HG02571 (cell line): ENCODE results near the gene SCNN1A.
"Not testable (repeated sequence)": the region's sequence is repeated elsewhere in the genome, so short reads cannot be mapped to it uniquely, and the experiment has no call there.

Experiments
- ATAC-seq: cut with Tn5 transposase; IDR thresholded peaks from one replicate; pipeline ENCODE4 v1.9.1; 2021; ENCODE audit warnings: mild to moderate bottlenecking, moderate library complexity; ENCODE audit not compliant: unreplicated experiment

Gene SCNN1A

DNA sequence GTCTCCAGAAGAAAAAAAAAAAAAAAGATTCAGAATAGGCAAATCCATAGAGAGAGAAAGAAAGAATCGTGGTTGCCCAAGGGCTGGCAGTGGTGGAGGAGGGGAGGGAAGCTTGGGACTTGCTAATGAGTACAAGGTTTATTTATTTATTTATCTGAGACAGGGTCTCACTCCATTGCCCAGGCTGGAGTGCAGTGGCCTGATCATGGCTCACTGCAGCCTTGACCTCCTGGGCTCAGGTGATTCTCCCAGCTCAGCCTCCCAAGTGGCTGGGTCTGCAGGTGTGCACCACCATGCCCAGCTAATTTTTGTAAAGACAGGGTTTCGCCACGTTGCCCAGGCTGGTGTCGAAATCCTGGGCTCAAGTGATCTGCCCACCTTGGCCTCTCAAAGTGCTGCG, 23.7 kb downstream of the SCNN1A start:
- ATAC-seq, result no peak

DNA sequence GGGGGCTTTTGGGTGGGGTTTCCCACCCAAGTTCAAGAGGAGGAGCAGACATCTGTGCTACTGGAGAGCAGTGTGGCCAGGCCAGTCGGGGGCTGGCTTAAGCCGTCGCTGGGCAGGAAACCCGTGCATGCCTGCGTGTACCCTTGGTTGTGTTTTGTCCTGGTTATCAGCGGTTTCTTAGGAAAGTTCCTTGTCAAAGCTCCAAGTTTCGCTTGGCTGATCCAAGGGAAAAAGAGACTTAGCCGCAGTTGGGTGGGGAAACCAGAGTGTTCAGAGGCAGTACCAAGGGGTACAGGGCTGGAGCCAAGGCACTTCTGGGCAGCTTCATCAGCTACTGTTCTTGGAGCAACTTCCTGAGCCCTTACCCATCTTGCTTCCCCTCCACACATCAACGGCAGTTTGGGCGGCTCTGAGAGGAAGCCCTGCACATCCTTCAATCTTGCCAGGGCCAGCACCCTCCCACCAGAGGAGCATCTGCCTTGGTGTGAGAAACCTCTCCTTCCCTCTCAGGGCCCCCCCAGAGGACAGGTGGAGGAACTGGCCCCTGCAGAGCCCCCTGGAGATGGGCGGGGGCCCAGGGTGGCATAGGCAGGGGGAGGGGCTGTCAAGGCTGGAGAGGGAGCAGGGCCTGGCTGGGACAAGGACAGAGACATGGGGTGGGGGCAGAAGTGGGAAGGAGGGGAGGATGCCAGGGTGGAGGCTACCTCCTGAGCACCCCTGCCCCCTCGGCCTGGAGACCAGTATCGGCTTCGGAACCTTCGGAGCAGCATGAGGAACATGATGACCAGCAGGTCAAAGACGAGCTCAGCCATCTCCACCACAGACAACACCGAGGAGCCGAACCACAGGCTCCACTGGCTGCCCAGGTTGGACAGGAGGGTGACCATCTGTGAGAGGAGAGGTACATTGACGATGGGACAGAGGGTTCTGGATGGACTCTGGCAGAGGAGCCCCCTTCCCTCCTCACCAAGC, 27.7 kb downstream of the SCNN1A start:
- ATAC-seq, result no peak

DNA sequence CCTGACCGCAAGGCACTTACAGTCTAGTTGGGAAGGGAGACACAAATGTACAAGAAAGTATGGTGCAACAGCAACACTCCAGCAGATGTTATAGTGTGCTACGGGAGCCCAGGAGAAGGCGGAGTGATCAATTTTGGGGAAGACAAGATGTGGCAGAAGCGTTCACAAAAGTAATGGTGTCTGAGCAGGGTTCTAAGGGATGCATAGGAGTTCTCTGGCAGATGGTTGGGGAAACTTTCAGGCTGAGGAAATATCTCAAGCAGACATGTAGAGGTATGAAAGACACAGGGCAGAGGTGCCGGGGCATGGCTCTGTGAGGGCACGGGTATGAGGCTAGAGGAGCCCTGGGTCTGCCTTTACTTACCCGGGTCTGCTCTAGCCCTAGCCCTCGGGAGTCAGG, 28.4 kb downstream of the SCNN1A start:
- no peak for ATAC-seq

DNA sequence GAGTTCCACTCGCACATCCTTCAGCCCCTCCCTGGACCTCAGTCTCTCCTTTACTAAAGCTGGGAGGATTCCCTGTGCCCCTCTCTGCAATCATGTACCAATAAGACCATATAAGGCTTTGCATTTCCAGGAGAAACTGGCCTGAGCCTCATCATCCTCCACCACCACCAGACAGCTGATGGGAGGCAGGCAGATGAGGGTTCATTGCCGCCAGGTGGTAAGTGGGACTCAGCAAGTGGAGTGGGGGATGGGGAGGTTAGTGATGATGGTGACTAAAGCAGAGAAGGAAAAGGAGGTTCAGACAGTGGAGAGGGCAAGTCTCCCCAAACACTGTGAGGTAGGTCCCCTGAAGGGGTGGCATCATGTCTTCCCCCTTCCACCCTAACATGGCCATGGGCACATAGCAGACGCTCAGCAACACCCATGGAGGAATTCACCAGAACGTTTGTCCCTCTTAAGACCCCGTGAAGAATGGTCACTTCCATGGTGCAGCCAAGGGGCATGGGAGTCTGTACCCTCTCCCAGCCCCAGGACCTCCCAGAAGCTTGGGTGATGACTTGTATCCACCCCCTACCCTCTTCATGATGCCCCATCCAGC, 29.0 kb downstream of the SCNN1A start:
- ATAC-seq, result no peak

DNA sequence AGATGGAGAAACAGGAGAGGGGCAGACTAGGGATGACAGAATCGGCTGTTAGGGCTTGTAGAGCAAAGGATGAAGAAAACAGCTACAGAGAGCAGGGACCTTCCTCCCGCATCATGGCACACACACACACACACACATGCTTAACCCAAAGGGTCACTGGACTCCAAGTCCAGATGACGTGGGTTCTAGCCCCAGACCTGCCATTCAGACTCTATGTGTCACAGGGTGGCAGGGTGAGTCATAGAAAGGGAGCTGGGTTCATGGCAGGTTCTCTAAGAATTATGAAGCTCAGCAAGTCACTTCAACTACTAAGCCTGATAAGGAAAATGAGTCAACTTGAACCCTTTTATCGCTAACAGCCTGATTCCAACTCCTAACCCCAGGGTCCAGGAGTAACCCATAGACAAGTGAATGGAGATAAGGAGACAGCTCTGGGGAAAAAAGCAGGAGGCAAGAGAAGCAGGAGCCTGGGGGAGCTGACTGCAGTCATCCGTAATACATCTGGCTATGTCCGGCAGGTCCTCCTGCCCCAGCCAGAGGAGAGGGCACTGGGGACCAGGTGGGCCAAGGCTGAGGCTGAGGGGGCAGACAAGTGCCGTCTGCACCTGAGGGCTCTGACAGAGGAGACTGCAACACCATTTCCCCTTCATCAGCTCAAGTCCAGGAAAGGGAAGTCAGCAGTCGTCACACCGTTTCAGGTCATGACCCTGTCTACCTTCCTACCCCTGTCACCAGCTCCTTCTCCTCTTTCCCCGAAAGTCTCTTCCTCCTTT, 29.9 kb downstream of the SCNN1A start:
- ATAC-seq, result no peak

DNA sequence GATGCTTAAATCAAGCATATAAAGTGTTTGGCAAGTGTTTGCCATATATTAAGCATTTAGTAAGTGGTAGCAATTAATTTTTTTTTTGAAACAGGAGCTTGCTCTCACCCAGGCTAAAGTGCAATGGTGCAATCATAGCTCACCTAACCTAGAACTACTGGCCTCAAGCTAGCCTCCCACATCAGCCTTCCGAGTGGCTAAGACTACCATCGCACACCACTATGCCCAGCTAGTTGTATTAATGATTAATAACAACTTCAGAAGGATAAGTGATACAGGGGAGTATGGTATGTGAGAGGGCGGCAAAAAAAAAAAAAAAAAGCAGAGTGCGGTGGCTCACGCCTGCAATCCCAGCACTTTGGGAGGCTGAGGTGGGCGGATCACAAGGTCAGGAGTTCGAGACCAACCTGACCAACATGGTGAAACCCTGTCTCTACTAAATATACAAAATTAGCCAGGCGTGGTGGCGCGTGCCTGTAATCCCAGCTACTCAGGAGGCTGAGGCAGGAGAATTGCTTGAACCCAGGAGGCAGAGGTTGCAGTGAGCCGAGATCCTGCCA, 31.2 kb downstream of the SCNN1A start:
- not testable (repeated sequence) for ATAC-seq

DNA sequence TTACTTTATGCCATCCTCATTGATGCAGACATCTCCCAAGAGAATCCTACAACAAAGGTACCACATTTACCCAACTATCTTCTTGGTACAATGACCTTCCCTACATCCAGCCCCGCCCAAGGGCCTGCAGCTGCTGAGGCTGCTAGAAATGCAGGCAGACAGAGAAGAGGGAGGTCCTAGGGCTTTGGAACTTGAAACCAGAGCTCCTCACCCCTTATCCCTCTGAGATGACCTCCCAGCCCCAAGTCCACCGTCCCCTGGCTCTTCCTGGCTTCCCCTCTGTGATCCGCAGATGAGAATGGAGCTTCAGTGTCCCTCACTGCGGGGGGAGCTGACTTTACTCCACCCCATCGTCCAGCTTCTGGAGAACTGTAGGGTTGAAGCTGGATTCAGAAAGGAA, 31.8 kb downstream of the SCNN1A start:
- no peak for ATAC-seq

DNA sequence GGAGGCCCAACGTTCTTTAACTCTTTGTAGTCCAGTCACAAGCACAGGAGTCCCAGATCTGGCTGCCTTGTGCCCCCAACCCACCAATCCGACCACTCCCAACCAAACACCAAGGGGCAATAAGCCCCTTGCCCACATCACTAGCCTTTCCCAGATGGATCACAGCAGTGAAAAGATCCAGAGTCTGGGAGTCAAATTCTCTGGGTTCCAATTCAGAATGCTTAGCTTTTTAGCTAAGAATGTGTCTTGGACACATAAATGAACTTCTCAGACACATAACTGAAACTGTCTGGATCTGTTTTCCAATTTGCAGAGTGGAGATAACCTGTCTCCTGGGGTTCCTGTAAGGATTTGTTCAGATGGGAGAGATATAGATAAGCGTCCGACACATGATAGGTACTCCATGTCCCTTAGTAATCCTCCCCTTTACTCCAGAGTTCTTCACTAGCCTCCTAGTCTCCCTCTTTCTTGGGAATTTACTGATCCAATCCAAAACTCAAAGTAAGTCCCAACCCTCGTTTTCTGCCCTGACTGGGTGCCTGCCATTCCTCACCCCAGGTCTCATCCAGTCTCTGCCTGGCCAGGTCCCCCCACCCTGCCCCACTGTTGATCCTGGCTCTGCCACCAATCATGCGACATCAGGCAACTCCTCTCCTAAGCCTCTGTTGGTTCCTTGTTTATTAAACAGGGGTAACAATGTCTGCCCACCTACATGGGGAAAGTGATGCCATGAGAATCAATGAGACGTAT, 33.0 kb downstream of the SCNN1A start:
- no peak for ATAC-seq

DNA sequence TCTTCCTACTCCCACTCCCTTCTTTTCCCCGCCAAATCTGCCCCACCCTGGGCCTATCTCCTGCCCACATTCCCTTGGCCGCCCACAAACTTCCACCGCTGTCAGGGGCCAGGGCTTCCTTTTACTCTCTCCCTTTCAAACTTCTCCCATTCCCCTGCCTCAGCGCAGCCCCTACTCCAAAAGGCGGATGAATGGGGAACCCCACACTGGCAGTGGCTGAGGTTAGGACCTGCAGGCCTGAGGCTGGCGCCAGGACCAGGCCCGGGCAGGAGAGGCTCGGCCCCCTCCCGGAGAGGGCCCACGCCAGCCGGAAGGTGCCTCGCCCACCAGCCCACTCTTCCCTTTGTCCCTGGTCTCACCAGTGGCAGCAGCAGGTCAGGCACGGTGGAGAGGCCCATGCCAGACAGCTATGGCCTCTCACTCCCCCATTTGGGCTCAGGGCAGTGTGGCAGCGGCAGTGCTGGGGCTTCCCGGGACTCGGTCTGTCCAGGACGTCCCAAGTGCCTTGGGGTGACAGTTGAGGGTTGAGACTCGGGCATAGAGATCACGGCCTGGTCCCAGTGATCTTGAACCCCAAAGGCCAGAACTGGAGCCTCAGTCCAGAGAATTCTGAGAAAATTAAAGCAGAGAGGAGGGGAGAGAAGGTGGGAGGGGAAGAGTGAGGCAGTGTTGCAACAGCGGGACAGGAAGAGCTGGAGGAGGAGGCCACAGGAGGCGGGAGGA, 33.8 kb downstream of the SCNN1A start, which contains the start of gene TNFRSF1A:
TNFRSF1A (minus strand) TSS at position 660 of the 723 bp plus-strand sequence; CDS start at position 398, 262 bp downstream.
- ATAC-seq, result no peak

DNA sequence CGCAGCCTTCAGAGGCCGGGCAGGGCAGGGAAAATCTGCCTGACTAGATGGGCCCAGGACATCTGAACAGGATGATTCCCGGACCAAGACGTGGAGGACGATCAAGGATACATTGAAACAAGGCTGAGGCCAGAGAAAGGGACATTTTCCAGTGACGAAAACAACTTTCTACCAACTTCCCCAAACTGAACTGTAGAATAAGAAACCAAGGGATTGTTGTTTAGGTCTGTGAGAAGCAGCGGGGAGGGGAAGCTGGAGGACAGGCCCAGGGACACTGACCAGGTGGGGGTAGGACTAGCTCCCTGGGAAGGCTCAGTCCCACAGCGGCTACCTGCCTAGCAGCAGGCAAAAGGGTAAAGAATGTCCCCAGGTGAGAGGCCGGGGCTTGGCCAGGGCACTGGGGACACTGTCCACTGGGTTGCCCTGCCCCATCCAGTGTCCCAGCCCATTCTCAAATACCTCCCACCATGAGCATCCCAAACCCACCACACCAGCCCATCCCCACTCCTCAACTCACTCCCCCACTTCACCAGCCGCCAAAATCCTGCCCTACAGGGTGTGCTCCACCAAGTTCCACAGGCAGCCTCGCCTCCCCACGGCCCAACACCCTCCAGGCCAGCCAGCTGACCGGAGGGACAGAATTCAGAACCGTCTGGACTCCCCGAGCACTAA, 34.5 kb downstream of the SCNN1A start:
- ATAC-seq, result no peak

DNA sequence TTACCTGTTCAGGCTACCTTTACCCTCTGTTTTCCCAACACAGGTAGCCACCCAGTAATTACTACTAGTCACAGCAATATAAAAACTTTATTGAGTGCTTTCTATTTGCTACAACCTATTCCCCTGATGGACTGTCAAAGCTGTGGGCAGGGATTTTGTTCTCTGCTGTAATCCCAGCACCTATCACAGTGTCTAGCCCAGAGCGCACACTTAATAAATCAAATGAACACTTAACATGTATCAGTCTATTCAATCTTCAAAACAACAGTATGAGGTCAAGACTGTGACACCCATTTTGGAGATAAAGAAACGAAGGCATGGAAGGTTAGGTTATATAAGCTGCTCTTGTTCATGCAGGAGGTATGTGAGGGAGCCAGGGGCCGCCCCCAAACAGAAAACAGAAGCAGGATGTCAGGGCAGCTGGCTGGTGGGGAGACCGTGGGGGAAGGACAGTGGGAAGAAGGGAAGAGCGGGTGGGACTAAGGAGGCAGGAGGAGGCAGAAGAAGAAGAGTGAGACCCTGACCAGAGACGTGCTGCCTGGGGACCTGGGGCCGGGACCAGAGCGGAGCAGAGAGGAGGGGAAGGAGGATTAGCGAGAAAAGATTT, 35.2 kb downstream of the SCNN1A start:
- no peak for ATAC-seq

DNA sequence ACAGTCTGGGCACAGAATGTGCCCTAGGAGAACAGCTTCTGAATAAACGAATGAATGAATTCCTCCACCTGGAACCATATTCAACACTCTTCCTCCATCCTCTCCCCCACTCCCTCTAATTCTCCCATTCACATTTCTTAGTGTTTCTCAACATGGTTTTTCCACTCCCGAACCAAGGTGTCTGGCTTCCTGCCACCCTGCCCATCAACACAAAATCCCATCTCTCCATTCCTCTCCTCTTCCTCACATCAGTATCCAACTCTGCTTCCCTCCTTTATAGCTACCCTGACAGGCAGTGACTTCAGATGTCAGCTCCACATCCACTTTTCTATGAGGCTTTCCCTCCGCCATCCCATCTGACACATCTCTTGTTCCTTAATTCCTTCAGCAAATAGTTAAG, 36.4 kb downstream of the SCNN1A start:
- no peak for ATAC-seq

DNA sequence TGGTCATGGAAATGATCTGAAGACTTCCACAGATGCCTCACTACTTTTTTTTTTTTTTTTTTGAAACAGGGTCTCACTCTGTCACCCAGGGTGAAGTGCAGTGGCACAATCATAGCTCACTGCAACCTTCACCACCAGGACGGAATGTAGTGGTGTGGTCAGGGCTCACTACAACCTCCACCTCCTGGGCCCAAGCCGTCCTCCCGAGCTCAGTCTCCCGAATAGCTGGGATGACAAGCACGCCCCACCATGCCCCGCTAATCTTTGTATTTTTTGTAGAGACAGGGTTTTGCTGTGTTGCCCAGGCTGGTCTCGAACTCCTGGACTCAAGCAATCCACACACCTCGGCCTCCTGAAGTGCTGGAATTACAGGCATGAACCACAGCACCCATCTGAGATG, 36.8 kb downstream of the SCNN1A start:
- ATAC-seq, result not testable (repeated sequence)

DNA sequence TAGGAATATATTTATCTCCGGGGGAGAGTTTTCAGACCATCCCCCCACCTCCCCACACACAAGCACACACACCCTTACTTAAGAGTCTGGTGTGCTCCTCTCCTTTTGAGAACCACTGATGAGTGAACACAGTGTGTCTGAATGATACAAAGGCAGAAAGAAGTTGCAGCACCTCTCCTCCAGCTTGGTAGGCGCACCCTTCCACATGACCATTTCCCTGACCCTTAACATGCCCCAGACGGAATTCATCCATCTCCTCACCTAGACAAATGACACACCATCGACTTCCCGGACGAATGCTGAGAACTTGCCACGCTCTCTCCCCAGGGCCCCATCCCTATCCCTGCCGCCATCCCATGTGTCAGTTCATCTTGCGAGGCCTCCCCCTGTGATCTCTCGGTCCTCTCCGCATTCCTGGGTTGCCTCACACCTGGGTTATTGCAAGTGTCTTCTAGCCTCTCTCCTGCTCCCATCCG, 37.4 kb downstream of the SCNN1A start:
- ATAC-seq, result no peak

DNA sequence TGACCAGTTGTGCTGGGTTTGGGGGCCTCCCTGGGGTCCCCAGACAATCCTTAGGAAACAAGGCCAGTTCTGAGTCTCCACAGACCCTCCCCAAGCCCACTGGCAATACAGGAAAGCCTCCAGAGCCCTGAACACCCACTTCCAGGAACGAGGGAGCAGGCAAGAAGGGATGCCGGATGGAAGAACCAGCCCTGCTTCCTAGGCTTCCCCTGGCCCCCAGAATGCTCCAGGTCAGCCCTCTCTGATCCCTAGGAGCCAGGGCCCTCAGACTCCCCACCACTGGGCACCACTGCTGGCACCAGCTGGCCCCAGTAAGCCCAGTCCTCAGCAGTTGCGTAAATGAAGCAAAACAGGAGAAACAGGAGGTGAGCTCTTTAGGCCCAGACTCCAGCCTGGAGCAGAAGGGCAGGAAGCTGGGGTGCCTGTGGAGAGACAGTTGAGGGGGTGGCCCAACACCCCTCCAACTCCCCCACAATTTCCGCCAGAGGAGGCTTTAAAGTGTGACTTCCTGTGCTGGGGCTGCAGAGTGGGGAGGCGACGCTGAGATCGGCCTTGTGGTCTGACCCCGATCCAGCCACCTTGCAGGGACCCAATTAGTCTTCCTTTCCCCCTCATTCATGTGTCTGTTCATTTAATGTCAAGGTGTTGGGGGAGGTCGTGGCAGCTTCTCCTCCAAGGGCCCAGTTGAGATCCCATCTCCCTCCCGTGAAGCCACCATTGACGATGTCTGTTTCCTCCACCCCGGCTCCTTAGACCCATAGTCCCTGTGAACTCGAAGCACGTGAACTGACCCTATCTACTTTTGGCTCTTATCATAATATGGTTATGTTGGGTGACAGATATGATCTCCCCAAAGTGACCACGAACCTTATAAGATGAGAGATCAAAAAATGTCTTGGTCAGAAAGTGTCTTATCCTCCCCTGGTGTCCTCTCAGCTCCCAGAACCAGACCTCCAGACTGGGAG, 38.2 kb downstream of the SCNN1A start:
- ATAC-seq, result no peak

DNA sequence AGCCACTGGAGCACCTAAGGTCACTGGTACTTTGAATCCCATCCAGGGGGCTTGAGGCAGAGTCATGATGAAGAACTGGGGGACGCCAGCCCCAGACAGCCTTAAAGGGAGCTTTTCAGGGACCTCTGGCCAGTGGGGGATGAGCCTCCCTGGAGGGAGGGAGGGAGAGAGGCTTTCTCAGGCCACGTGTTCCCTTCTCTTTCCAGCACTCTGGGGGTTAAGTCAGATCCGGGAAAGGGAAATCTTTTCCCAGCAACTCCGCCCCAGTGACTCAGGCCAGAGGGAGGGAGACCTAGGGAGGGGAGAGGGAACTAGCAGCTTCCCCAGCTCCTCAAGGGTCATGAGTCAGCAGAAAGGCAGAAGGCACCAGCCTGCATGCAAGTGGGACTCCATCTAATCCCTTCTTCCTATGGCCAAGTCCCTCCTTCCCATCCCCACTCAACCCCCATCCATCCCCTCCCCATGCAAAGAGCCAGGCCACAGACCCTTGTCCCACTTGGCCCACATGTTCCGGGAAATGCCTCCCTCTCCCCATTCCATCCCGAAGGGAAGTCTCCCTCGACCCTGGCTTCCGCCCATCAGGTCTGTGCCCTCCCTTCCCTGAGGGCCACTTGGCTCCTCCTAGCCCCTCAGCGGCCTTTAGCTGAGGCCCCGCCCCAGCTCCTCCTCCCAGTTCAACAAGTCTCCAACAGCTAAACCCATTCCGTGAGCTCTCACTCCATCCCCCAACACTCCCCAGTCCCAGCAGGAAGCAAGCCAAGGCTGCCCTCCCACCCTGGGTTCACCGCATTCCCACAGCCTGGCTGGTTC, 39.1 kb downstream of the SCNN1A start:
- ATAC-seq, result no peak
